Liver (tissue), 9 donors: ENCODE measurements around the gene CSNK1G3. TPM values are rescaled to one million over a fixed set of nuclear protein-coding genes. Genes with fewer than 3 reads are reported as not detected.

Experiments
- DNase-seq: peaks from one replicate; pipeline ENCODE4 v3.0.0-alpha.2; 2017; ENCODE audit warnings: low spot score
- H3K27ac ChIP-seq, 2 donors: one replicate each; pipeline ENCODE4 v1.7.0; 2013; ENCODE audit warnings: inconsistent platforms in 2 of 2, low read length in 2 of 2, control low read depth in 1 of 2, low read depth in 1 of 2, mild to moderate bottlenecking in 1 of 2
- H3K27me3 ChIP-seq, 4 donors: one replicate each; pipeline versions ENCODE4 v1.6.1 to v1.7.0; 2013; ENCODE audit warnings: low read length in 3 of 4, inconsistent platforms in 1 of 4, mild to moderate bottlenecking in 1 of 4, moderate library complexity in 1 of 4; ENCODE audit not compliant: control insufficient read depth in 4 of 4, insufficient read depth in 4 of 4
- H3K36me3 ChIP-seq, 4 donors: one replicate each; pipeline versions ENCODE4 v1.6.1 to v1.7.0; 2013; ENCODE audit warnings: low read length in 3 of 4, mild to moderate bottlenecking in 3 of 4, low read depth in 1 of 4, moderate library complexity in 1 of 4; ENCODE audit not compliant: control insufficient read depth in 4 of 4, insufficient read depth in 3 of 4
- H3K4me1 ChIP-seq, 4 donors: one replicate each; pipeline versions ENCODE4 v1.6.1 to v1.7.0; 2013; ENCODE audit warnings: low read length in 3 of 4, mild to moderate bottlenecking in 3 of 4, moderate library complexity in 1 of 4; ENCODE audit not compliant: control insufficient read depth in 4 of 4, insufficient read depth in 4 of 4
- H3K4me3 ChIP-seq, 3 donors: one replicate each; pipeline versions ENCODE4 v1.6.1 to v1.7.0; 2013; ENCODE audit warnings: low read length in 3 of 3, control low read depth in 1 of 3, low read depth in 1 of 3, mild to moderate bottlenecking in 1 of 3
- H3K9ac ChIP-seq, 2 donors: one replicate each; pipeline ENCODE4 v1.7.0; 2013; ENCODE audit warnings: low read length in 2 of 2, mild to moderate bottlenecking in 2 of 2, moderate library complexity in 2 of 2, control low read depth in 1 of 2, low read depth in 1 of 2
- H3K9me3 ChIP-seq, 4 donors: one replicate each; pipeline versions ENCODE4 v1.6.1 to v1.7.0; 2013; ENCODE audit warnings: low read length in 3 of 4; ENCODE audit not compliant: control insufficient read depth in 4 of 4
- CTCF ChIP-seq: fragments of 150-350 bp; IDR thresholded peaks from 2 replicates; pipeline ENCODE4 v1.5.1; 2017; ENCODE audit warnings: improper control_type of control experiment, low read depth, low read length; ENCODE audit not compliant: missing input control
- EGR1 ChIP-seq, 2 donors: IDR thresholded peaks; 2 replicates each; pipeline ENCODE4 v1.6.1; 2016 to 2018; ENCODE audit warnings: antibody characterized with exemption in 2 of 2, low read depth in 2 of 2
- FOXA2 ChIP-seq: IDR thresholded peaks from 2 replicates; pipeline ENCODE4 v1.6.1; 2016; ENCODE audit warnings: antibody characterized with exemption
- GABPA ChIP-seq, 2 donors: IDR thresholded peaks in 1 of 2; conservative IDR thresholded peaks in 1 of 2; 2 replicates each; pipeline ENCODE4 v1.6.1; 2016; ENCODE audit warnings: antibody characterized with exemption in 2 of 2, mild to moderate bottlenecking in 1 of 2, moderate library complexity in 1 of 2
- HNF4G ChIP-seq: IDR thresholded peaks from 2 replicates; pipeline ENCODE4 v1.6.1; 2016; ENCODE audit warnings: antibody characterized with exemption
- JUND ChIP-seq, 2 donors: IDR thresholded peaks; 2 replicates each; pipeline ENCODE4 v1.6.1; 2016; ENCODE audit warnings: antibody characterized with exemption in 2 of 2
- MAX ChIP-seq: IDR thresholded peaks from 2 replicates; pipeline ENCODE4 v1.6.1; 2016; ENCODE audit warnings: antibody characterized with exemption
- NR2F2 ChIP-seq: IDR thresholded peaks from 2 replicates; pipeline ENCODE4 v1.6.1; 2016; ENCODE audit warnings: antibody characterized with exemption
- RAD21 ChIP-seq, 2 donors: IDR thresholded peaks; 2 replicates each; pipeline ENCODE4 v1.6.1; 2016; ENCODE audit warnings: antibody characterized with exemption in 2 of 2, mild to moderate bottlenecking in 2 of 2
- REST ChIP-seq: IDR thresholded peaks from 2 replicates; pipeline ENCODE4 v1.6.1; 2016; ENCODE audit warnings: antibody characterized with exemption, mild to moderate bottlenecking
- RXRA ChIP-seq, 2 donors: IDR thresholded peaks; 2 replicates each; pipeline ENCODE4 v1.6.1; 2017 to 2018; ENCODE audit warnings: antibody characterized with exemption in 2 of 2, mild to moderate bottlenecking in 1 of 2
- SP1 ChIP-seq: IDR thresholded peaks from 2 replicates; pipeline ENCODE4 v1.6.1; 2018; ENCODE audit warnings: antibody characterized with exemption, mild to moderate bottlenecking
- TAF1 ChIP-seq: conservative IDR thresholded peaks from 2 replicates; pipeline ENCODE4 v1.6.1; 2016; ENCODE audit warnings: antibody characterized with exemption, mild to moderate bottlenecking
- YY1 ChIP-seq: IDR thresholded peaks from 2 replicates; pipeline ENCODE4 v1.6.1; 2016; ENCODE audit warnings: antibody characterized with exemption, mild to moderate bottlenecking
- ZBTB33 ChIP-seq: IDR thresholded peaks from 2 replicates; pipeline ENCODE4 v1.6.1; 2016; ENCODE audit warnings: antibody characterized with exemption
- WGBS: extraction: QIAGEN DNeasy Blood & Tissue Kit; methylation state at CpG from one replicate; pipeline ENCODE4 v1.1.7; 2013; 5-methylcytosine and 5-hydroxymethylcytosine counted together
- polyA plus RNA-seq, 2 donors: library from polyadenylated mRNA; stranded (reverse) in 1 of 2; unstranded in 1 of 2; fragments of 200-250 nt in 1 of 2; fragments of >200 nt in 1 of 2; fragmentation: Nextera tagmentation in 1 of 2; extraction: Ambion mirVana in 1 of 2; gene quantifications; one replicate each; pipeline versions ENCODE4 v1.2.1 to v1.2.3, GENCODE V29; 2013 to 2015
- total RNA-seq, 2 donors: library from RNA; depleted of rRNA; stranded (reverse); fragments of >200 nt; gene quantifications; one replicate each; pipeline ENCODE4 v1.2.3, GENCODE V29; 2014
- donor health status: healthy.
- donor health status: healthy.
- donor health status: healthy.
- donor health status: healthy.
- donor health status: healthy.

CSNK1G3 gene
- total and polyA plus RNA-seq, 4 donors = 6.8 to 28.9 (median 15.4) TPM

GRCh38 chr5:123478546-123478945, 33.4 kb upstream of the CSNK1G3 start:
- Histone ChIP-seq H3K4me1 (peaks cover 0 to 6% (median 5%) of the 10 kb centered on the region in 4 donors), H3K27ac (no peak overlapping the region), H3K9ac (no peak overlapping the region), H3K36me3 (no peaks in the 10 kb centered on the region), H3K4me3 (no peak overlapping the region), H3K27me3 (no peaks in the 10 kb centered on the region), H3K9me3 (peaks cover 0 to 2% (median 0%) of the 10 kb centered on the region in 4 donors)
- WGBS = 82% methylated on average over 1 of the region's 1 CpG
- TF ChIP-seq RXRA (IDR thresholded peaks at IDR 0.05) (no peak), YY1 (no peak), REST (no peak), MAX (no peak), EGR1 (IDR thresholded peaks at IDR 0.05; ENCODE audit: low read depth in 2 of 2) (no peak), SP1 (no peak), JUND (IDR thresholded peaks at IDR 0.05) (no peak), TAF1 (no peak), ZBTB33 (no peak), NR2F2 (no peak), RAD21 (IDR thresholded peaks at IDR 0.05) (no peak), FOXA2 (no peak)
- DNase-seq = no peak

- Histone ChIP-seq H3K36me3 (no peaks in the 10 kb centered on the region), H3K4me1 (peaks cover 0 to 22% (median 17%) of the 10 kb centered on the region in 4 donors), H3K27me3 (no peaks in the 10 kb centered on the region), H3K9ac (no peak overlapping the region), H3K27ac (no peak overlapping the region), H3K9me3 (no peaks in the 10 kb centered on the region), H3K4me3 (no peak overlapping the region)
- WGBS = 79% methylated on average over 4 of the region's 4 CpGs
- TF ChIP-seq HNF4G (no peak), CTCF (no peak), GABPA (IDR thresholded peaks at IDR 0.05 in 1 of 2, conservative IDR thresholded peaks at IDR 0.05 in 1 of 2) (no peak)
- no peak for DNase-seq
Observed at GRCh38 chr5:123482258-123482657, 29.7 kb upstream of the CSNK1G3 start.
